ENCODE data around the gene APPBP2. TPM values are rescaled to one million over a fixed set of nuclear protein-coding genes. Genes with fewer than 3 reads are reported as not detected.

Gene APPBP2
- polyA plus RNA-seq, 3 donors = 6.4 to 14.7 (median 10.4) TPM

DNA sequence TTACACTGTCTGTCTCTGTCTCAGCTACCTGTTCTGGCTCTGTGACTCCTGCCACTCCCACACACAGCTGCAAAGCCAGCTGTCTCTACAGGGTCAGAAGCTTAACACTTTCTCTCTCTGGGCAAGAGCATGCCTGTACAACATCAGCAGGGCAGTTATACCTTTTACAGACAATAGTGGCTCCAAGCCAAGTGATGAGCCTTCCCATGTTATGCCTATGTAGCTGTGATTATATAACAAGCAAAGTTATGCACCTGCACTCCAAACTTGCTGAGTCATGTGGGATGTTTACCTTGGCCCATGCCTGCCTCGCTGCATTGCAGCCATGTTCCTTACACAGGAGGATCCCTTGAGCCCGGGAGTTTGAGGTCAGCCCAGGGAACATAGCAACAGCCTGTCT, 31.8 kb upstream of the APPBP2 start:
- H4K20me1 ChIP-seq (ENCODE audit: insufficient read depth, low read length) = no peaks in the 10 kb centered on the region
- H3K36me3 ChIP-seq (replicated peaks in 1 of 2; ENCODE audit: control insufficient read depth in 1 of 2, insufficient read depth in 2 of 2, low read length in 2 of 2) = no peaks in the 10 kb centered on the region
- 100% methylated on average over 1 of the region's 2 CpGs for WGBS (ENCODE audit: insufficient coverage)
- Mint-ChIP-seq H3K4me3 (no peak overlapping the region), H3K36me3 (no peaks in the 10 kb centered on the region), H3K27me3 (ENCODE audit: low read depth in 3 of 3) (peaks cover 0 to 2% (median 0%) of the 10 kb centered on the region in 3 donors), H3K4me1 (no peaks in the 10 kb centered on the region), H3K9me3 (peaks cover 5 to 22% (median 18%) of the 10 kb centered on the region in 7 donors), H3K27ac (no peak overlapping the region)
- H3K27me3 ChIP-seq (ENCODE audit: control insufficient read depth in 2 of 2, insufficient read depth in 2 of 2, low read length in 2 of 2) = no peaks in the 10 kb centered on the region
- H3K4me1 ChIP-seq (ENCODE audit: control insufficient read depth in 1 of 2, insufficient read depth in 2 of 2, low read length in 2 of 2) = no peaks in the 10 kb centered on the region
- H2AFZ ChIP-seq (ENCODE audit: insufficient read depth, low read depth, low read length, poor library complexity, severe bottlenecking) = no peak overlapping the region
- H3K9ac ChIP-seq (ENCODE audit: insufficient read depth, low read length, poor library complexity, severe bottlenecking) = no peak overlapping the region
- no peak overlapping the region for H3K4me2 ChIP-seq (replicated peaks; ENCODE audit: extremely low read depth, low read length, poor library complexity, severe bottlenecking)
- intact Hi-C loops (cut with micrococcal nuclease) = no loop called here
- H3K27ac ChIP-seq (ENCODE audit: low read depth in 1 of 2, low read length in 2 of 2) = no peak overlapping the region
- no peak for TF ChIP-seq CTCF (IDR thresholded peaks at IDR 0.05)
- peaks cover 0 to 14% of the 10 kb centered on the region in 2 donors for H3K9me3 ChIP-seq (replicated peaks in 1 of 2; ENCODE audit: control insufficient read depth in 1 of 2, insufficient read depth in 1 of 2, low read length in 2 of 2)
- DNase-seq = no peak
- H3K4me3 ChIP-seq (replicated peaks in 1 of 3; ENCODE audit: low read depth in 2 of 3, low read length in 3 of 3) = no peak overlapping the region
- no peaks in the 10 kb centered on the region for H3K79me2 ChIP-seq (ENCODE audit: insufficient read depth, low read length)

DNA sequence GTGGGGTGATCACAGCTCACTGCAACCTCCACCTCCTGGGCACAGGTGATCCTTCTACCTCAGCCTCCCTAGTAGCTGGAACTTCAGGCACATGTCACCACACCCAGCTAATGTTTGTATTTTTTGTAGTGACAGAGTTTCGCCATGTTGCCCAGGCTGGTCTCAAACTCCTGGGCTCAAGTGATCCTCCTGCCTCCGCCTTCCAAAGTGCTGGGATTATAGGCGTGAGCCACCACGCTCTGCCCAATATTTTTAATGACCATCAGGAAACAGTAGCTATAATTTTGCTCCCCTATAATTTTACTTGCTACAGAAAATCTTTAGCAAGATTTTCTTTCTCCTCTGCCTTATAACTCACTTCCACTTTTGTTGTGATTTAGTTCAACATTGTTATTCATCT, 29.7 kb upstream of the APPBP2 start:
- Histone ChIP-seq H3K9me3 (replicated peaks in 1 of 2; ENCODE audit: control insufficient read depth in 1 of 2, insufficient read depth in 1 of 2, low read length in 2 of 2) (peaks cover 0 to 14% of the 10 kb centered on the region in 2 donors), H3K4me2 (replicated peaks; ENCODE audit: extremely low read depth, low read length, poor library complexity, severe bottlenecking) (no peak overlapping the region), H4K20me1 (ENCODE audit: insufficient read depth, low read length) (no peaks in the 10 kb centered on the region), H2AFZ (ENCODE audit: insufficient read depth, low read depth, low read length, poor library complexity, severe bottlenecking) (no peak overlapping the region), H3K9ac (ENCODE audit: insufficient read depth, low read length, poor library complexity, severe bottlenecking) (no peak overlapping the region), H3K36me3 (replicated peaks in 1 of 2; ENCODE audit: control insufficient read depth in 1 of 2, insufficient read depth in 2 of 2, low read length in 2 of 2) (no peaks in the 10 kb centered on the region), H3K27ac (ENCODE audit: low read depth in 1 of 2, low read length in 2 of 2) (no peak overlapping the region), H3K4me3 (replicated peaks in 1 of 3; ENCODE audit: low read depth in 2 of 3, low read length in 3 of 3) (no peak overlapping the region), H3K4me1 (ENCODE audit: control insufficient read depth in 1 of 2, insufficient read depth in 2 of 2, low read length in 2 of 2) (no peaks in the 10 kb centered on the region), H3K79me2 (ENCODE audit: insufficient read depth, low read length) (no peaks in the 10 kb centered on the region), H3K27me3 (ENCODE audit: control insufficient read depth in 2 of 2, insufficient read depth in 2 of 2, low read length in 2 of 2) (no peaks in the 10 kb centered on the region)
- intact Hi-C loops (cut with micrococcal nuclease) = no loop called here
- no peak overlapping the region for H3K4me3 Mint-ChIP-seq
- DNase-seq = no peak
- no peaks in the 10 kb centered on the region for H3K4me1 Mint-ChIP-seq
- peaks cover 0 to 4% (median 0%) of the 10 kb centered on the region in 3 donors for H3K27me3 Mint-ChIP-seq (ENCODE audit: low read depth in 3 of 3)
- no peaks in the 10 kb centered on the region for H3K36me3 Mint-ChIP-seq
- TF ChIP-seq CTCF (IDR thresholded peaks at IDR 0.05) = no peak
- peaks cover 7 to 25% (median 20%) of the 10 kb centered on the region in 7 donors for H3K9me3 Mint-ChIP-seq
- H3K27ac Mint-ChIP-seq = no peak overlapping the region
- WGBS (ENCODE audit: insufficient coverage) = 94% methylated on average over 4 of the region's 4 CpGs
